ENCODE data around the gene RBMX2.
"Not testable (repeated sequence)": the region's sequence is repeated elsewhere in the genome, so short reads cannot be mapped to it uniquely, and the experiment has no call there.

Gene RBMX2

GRCh38 chrX:130401415-130402207 is at the start of gene RBMX2:
Gene RBMX2 (plus strand): TSS chrX:130401987. CDS start chrX:130402033, 46 bp downstream.
- peak; percentile 17 for DNase-seq (ENCODE audit: low read depth)
- peak within 1 kb of the TSS; percentile 80 for H3K4me3 ChIP-seq (ENCODE audit: low read length)
- no peak for TF ChIP-seq CTCF (conservative IDR thresholded peaks at IDR 0.05; ENCODE audit: low read depth, low read length)

GRCh38 chrX:130352050-130352449 is 49.7 kb upstream of the RBMX2 start:
- DNase-seq (ENCODE audit: low read depth): not testable (repeated sequence)

GRCh38 chrX:130376077-130376476 is 25.7 kb upstream of the RBMX2 start:
- no peak for TF ChIP-seq CTCF (conservative IDR thresholded peaks at IDR 0.05; ENCODE audit: low read depth, low read length)
- H3K4me3 ChIP-seq (ENCODE audit: low read length): no peak overlapping the region
- DNase-seq (ENCODE audit: low read depth): no peak

More at GRCh38 chrX:130352050-130352449, 49.7 kb upstream of the RBMX2 start:
- not testable (repeated sequence) for H3K4me3 ChIP-seq (ENCODE audit: low read length)

- no peak for DNase-seq (ENCODE audit: low read depth)
- no peak for TF ChIP-seq CTCF (conservative IDR thresholded peaks at IDR 0.05; ENCODE audit: low read depth, low read length)
- H3K4me3 ChIP-seq (ENCODE audit: low read length): no peak overlapping the region
Measured at GRCh38 chrX:130378024-130378669, 23.6 kb upstream of the RBMX2 start.

- no peak for TF ChIP-seq CTCF (conservative IDR thresholded peaks at IDR 0.05; ENCODE audit: low read depth, low read length)
- no peak within 1 kb of the TSS for H3K4me3 ChIP-seq (ENCODE audit: low read length)
- no peak for DNase-seq (ENCODE audit: low read depth)
Measured at GRCh38 chrX:130385520-130385919, 16.3 kb upstream of the RBMX2 start, which contains the start of gene GPR119. Gene GPR119 (minus strand): TSS chrX:130385674. CDS start chrX:130385447, 227 bp downstream.

GRCh38 chrX:130386408-130386808 is 15.4 kb upstream of the RBMX2 start:
- TF ChIP-seq CTCF (conservative IDR thresholded peaks at IDR 0.05; ENCODE audit: low read depth, low read length): no peak
- H3K4me3 ChIP-seq (ENCODE audit: low read length): no peak overlapping the region
- DNase-seq (ENCODE audit: low read depth): no peak

- no peak overlapping the region for H3K4me3 ChIP-seq (ENCODE audit: low read length)
- peak; percentile 79 for TF ChIP-seq CTCF (conservative IDR thresholded peaks at IDR 0.05; ENCODE audit: low read depth, low read length)
- peak; percentile 2 for DNase-seq (ENCODE audit: low read depth)
Measured at GRCh38 chrX:130393451-130394074, 8.2 kb upstream of the RBMX2 start.

All from retinal pigment epithelial cell (primary cell).